ENCODE measurements around the gene TMEM63A.
A peak's percentile ranks its signal among the peaks of the same experiment; 100 is the strongest.
"Not testable (repeated sequence)": the region's sequence is repeated elsewhere in the genome, so short reads cannot be mapped to it uniquely, and the experiment has no call there.

Gene TMEM63A

GRCh38 chr1:225881959-225882693, at the start of gene TMEM63A:
TSS of gene TMEM63A (minus strand) at chr1:225882380. CDS start at chr1:225877580, 4,800 bp downstream.
- Mint-ChIP-seq H3K27me3 (no peaks in the 10 kb centered on the region), H3K9me3 (no peaks in the 10 kb centered on the region), H3K4me1 (peaks cover 55% of the 10 kb centered on the region), H3K27ac (peak within 1 kb of the TSS; percentile 89), H3K4me3 (peak within 1 kb of the TSS; percentile 87), H3K36me3 (no peaks in the 10 kb centered on the region)

DNA sequence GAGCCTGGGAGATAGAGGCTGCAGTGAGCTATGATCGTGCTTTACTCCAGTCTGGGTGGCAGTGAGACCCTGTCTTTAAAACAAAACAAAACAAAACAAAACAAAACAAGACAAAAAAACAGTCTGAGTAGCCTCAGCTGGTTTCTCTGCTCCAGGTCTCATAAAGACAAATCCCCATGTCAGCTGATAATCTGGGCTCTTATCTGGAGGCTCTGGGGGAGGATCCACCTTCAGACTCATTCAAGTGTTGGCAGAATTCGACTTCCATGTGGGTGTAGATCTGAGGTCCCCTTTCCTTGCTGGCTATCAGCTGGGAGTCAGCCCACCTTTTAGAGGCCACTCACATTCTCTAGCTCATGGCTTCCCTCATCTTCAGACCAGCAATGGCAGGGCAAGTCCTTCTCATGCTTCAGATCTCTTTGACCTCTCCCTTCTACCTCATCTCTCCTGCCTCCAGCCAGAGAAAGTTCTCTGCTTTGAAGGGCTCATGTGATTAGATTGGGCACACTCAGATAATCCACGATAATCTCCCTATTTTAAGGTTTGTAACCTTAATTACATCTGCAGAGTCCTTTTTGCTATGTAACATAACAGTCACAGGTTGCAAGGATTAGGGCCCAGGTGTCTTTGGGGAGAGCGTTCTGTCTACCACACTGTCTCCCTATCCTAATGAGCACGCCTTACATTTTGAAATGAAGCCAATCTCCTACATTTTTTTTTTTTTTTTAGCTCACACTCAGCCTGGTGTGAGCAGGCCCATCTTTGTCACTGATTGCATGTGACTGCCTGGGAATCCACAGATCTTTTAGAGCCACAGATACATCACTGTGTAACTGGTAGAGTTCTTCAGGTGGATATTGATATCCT, 49.3 kb upstream of the TMEM63A start:
- no peaks in the 10 kb centered on the region for H3K9me3 Mint-ChIP-seq
- H3K27me3 Mint-ChIP-seq: no peaks in the 10 kb centered on the region
- no peaks in the 10 kb centered on the region for H3K36me3 Mint-ChIP-seq
- H3K27ac Mint-ChIP-seq: peak overlapping the region; percentile 35
- no peak overlapping the region for H3K4me3 Mint-ChIP-seq
- H3K4me1 Mint-ChIP-seq: peaks cover 33% of the 10 kb centered on the region

- no peak overlapping the region for H3K4me3 Mint-ChIP-seq
- H3K4me1 Mint-ChIP-seq: peaks cover 36% of the 10 kb centered on the region
- no peak overlapping the region for H3K27ac Mint-ChIP-seq
- no peaks in the 10 kb centered on the region for H3K27me3 Mint-ChIP-seq
- H3K9me3 Mint-ChIP-seq: no peaks in the 10 kb centered on the region
- no peaks in the 10 kb centered on the region for H3K36me3 Mint-ChIP-seq
Measured at GRCh38 chr1:225930566-225930965, 48.4 kb upstream of the TMEM63A start.

GRCh38 chr1:225929462-225929861, 47.3 kb upstream of the TMEM63A start:
- not testable (repeated sequence) for H3K27me3 Mint-ChIP-seq, H3K4me3 Mint-ChIP-seq
- peak overlapping the region; percentile 87 for H3K27ac Mint-ChIP-seq

GRCh38 chr1:225928186-225929175, 46.3 kb upstream of the TMEM63A start:
- Mint-ChIP-seq H3K4me3 (peak overlapping the region; percentile 15), H3K9me3 (no peaks in the 10 kb centered on the region), H3K27ac (peak overlapping the region; percentile 87)

More at GRCh38 chr1:225929462-225929861, 47.3 kb upstream of the TMEM63A start:
- peaks cover 41% of the 10 kb centered on the region for H3K4me1 Mint-ChIP-seq
- H3K9me3 Mint-ChIP-seq, H3K36me3 Mint-ChIP-seq: not testable (repeated sequence)

GRCh38 chr1:225926551-225927113, 44.5 kb upstream of the TMEM63A start:
- H3K27ac Mint-ChIP-seq: peak overlapping the region; percentile 41
- H3K9me3 Mint-ChIP-seq: no peaks in the 10 kb centered on the region
- H3K4me1 Mint-ChIP-seq: peaks cover 47% of the 10 kb centered on the region
- peaks cover 3% of the 10 kb centered on the region for H3K36me3 Mint-ChIP-seq
- no peaks in the 10 kb centered on the region for H3K27me3 Mint-ChIP-seq
- H3K4me3 Mint-ChIP-seq: peak overlapping the region; percentile 42

More at GRCh38 chr1:225928186-225929175, 46.3 kb upstream of the TMEM63A start:
- H3K36me3 Mint-ChIP-seq: no peaks in the 10 kb centered on the region
- H3K4me1 Mint-ChIP-seq: peaks cover 41% of the 10 kb centered on the region
- H3K27me3 Mint-ChIP-seq: no peaks in the 10 kb centered on the region

- Mint-ChIP-seq H3K27ac (peak within 1 kb of the TSS; percentile 95), H3K27me3 (no peaks in the 10 kb centered on the region), H3K36me3 (peaks cover 8% of the 10 kb centered on the region), H3K4me1 (peaks cover 60% of the 10 kb centered on the region), H3K4me3 (peak within 1 kb of the TSS; percentile 94), H3K9me3 (no peaks in the 10 kb centered on the region)
Measured at GRCh38 chr1:225923692-225924555, 41.7 kb upstream of the TMEM63A start, which contains the start of gene PYCR2. TSS of gene PYCR2 (minus strand) at chr1:225924250. CDS start at chr1:225924110, 140 bp downstream.

DNA sequence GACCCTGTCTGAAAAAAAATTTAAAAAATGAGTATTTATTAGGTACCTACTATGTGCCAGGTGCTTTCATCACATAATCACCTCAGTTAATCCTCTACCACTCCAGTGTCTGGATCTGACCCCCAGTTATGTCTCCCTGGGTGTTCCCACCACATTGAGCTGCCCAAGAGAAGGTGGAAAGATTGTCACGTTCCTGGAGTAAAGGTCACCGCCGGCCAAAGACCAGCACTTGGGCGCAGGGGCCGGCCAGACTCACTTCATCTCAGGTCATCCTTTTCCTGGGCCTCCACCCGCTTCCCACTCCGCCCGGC, 41.2 kb upstream of the TMEM63A start:
- Mint-ChIP-seq H3K4me3 (peak overlapping the region; percentile 94), H3K27me3 (no peaks in the 10 kb centered on the region), H3K36me3 (peaks cover 8% of the 10 kb centered on the region), H3K9me3 (no peaks in the 10 kb centered on the region), H3K4me1 (peaks cover 56% of the 10 kb centered on the region), H3K27ac (peak overlapping the region; percentile 95)

- Mint-ChIP-seq H3K36me3 (peaks cover 14% of the 10 kb centered on the region), H3K27ac (peak overlapping the region; percentile 35), H3K27me3 (no peaks in the 10 kb centered on the region), H3K9me3 (no peaks in the 10 kb centered on the region), H3K4me3 (peak overlapping the region; percentile 44), H3K4me1 (peaks cover 49% of the 10 kb centered on the region)
Measured at GRCh38 chr1:225921734-225922709, 39.8 kb upstream of the TMEM63A start.

GRCh38 chr1:225919906-225920305, 37.7 kb upstream of the TMEM63A start:
- H3K9me3 Mint-ChIP-seq: no peaks in the 10 kb centered on the region
- peak overlapping the region; percentile 61 for H3K4me3 Mint-ChIP-seq
- peaks cover 40% of the 10 kb centered on the region for H3K4me1 Mint-ChIP-seq
- no peaks in the 10 kb centered on the region for H3K27me3 Mint-ChIP-seq
- H3K27ac Mint-ChIP-seq: no peak overlapping the region
- peaks cover 19% of the 10 kb centered on the region for H3K36me3 Mint-ChIP-seq

GRCh38 chr1:225918280-225918679, 36.1 kb upstream of the TMEM63A start:
- Mint-ChIP-seq H3K4me1 (peaks cover 39% of the 10 kb centered on the region), H3K36me3 (peaks cover 21% of the 10 kb centered on the region)

GRCh38 chr1:225917536-225917935, 35.4 kb upstream of the TMEM63A start:
- no peaks in the 10 kb centered on the region for H3K27me3 Mint-ChIP-seq

More at GRCh38 chr1:225918280-225918679, 36.1 kb upstream of the TMEM63A start:
- Mint-ChIP-seq H3K4me3 (no peak overlapping the region), H3K9me3 (no peaks in the 10 kb centered on the region), H3K27me3 (no peaks in the 10 kb centered on the region), H3K27ac (no peak overlapping the region)

DNA sequence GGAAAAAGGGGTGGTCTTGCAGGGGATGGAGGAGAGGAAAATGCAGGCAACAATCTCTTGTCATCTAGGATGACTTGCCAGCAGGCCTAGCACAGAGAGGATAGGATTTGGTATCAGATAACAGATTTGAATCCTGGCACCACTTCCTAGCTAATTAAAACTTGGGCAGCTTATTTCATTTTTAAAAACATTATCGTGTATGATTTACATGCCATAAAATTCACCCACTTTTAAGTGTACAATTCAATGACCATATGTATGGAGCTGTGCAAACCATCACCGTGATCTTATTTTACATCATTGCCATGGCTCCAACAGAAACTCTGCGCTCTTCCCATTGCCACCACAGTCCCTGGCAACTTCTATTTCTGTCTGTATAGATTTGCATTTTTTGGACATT, 34.9 kb upstream of the TMEM63A start:
- H3K27ac Mint-ChIP-seq: peak overlapping the region; percentile 69
- H3K9me3 Mint-ChIP-seq: no peaks in the 10 kb centered on the region
- no peaks in the 10 kb centered on the region for H3K27me3 Mint-ChIP-seq
- peaks cover 30% of the 10 kb centered on the region for H3K4me1 Mint-ChIP-seq
- no peak overlapping the region for H3K4me3 Mint-ChIP-seq
- H3K36me3 Mint-ChIP-seq: peaks cover 18% of the 10 kb centered on the region

More at GRCh38 chr1:225917536-225917935, 35.4 kb upstream of the TMEM63A start:
- peaks cover 33% of the 10 kb centered on the region for H3K4me1 Mint-ChIP-seq
- H3K9me3 Mint-ChIP-seq: no peaks in the 10 kb centered on the region
- H3K27ac Mint-ChIP-seq: no peak overlapping the region
- H3K4me3 Mint-ChIP-seq: no peak overlapping the region
- H3K36me3 Mint-ChIP-seq: peaks cover 18% of the 10 kb centered on the region
